Suprapubic skin (tissue), 4 donors: ENCODE data around the gene ABCA7.

ENCODE experiments used
- CTCF ChIP-seq, 2 donors: fragments of 200-600 bp in 1 of 2; fragments of 450-650 bp in 1 of 2; sonication (generic) in 1 of 2; IDR thresholded peaks; one replicate each; pipeline ENCODE4 v1.5.1; 2016 to 2019; ENCODE audit warnings: antibody characterized with exemption in 2 of 2, mild to moderate bottlenecking in 1 of 2, moderate library complexity in 1 of 2
- EP300 ChIP-seq: sonication (generic); formaldehyde crosslinking; IDR thresholded peaks from one replicate; pipeline ENCODE4 v1.6.1; 2017; ENCODE audit warnings: antibody characterized with exemption
- POLR2A ChIP-seq, 2 donors: fragments of 450-650 bp; IDR thresholded peaks; one replicate each; pipeline ENCODE4 v1.6.1; 2017; ENCODE audit warnings: antibody characterized with exemption in 2 of 2, mild to moderate bottlenecking in 2 of 2, moderate library complexity in 2 of 2
- POLR2AphosphoS5 ChIP-seq, 3 donors: sonication (generic); formaldehyde crosslinking; IDR thresholded peaks; one replicate each; pipeline ENCODE4 v1.6.1; 2017; ENCODE audit warnings: antibody characterized with exemption in 3 of 3

GRCh38 chr19:1067341-1067957 is 27.5 kb downstream of the ABCA7 start:
- TF ChIP-seq CTCF (IDR thresholded peaks at IDR 0.05) (no peak), EP300 (no peak), POLR2A (IDR thresholded peaks at IDR 0.05) (no peak), POLR2AphosphoS5 (IDR thresholded peaks at IDR 0.05) (no peak)
